ENCODE results near the gene FOXD2. TPM values are rescaled to one million over a fixed set of nuclear protein-coding genes. Genes with fewer than 3 reads are reported as not detected.

The FOXD2 gene
- total RNA-seq, 1 donor, result 0.27 TPM

Other genes with a start within 250 kb of the FOXD2 start
- gene PDZK1IP1, start 248.0 kb upstream of the FOXD2 start, total RNA-seq, result 1.9 TPM
- gene TAL1, start 205.8 kb upstream of the FOXD2 start, total RNA-seq, result 70.6 TPM
- 4.6 TPM for gene STIL, start 123.9 kb upstream of the FOXD2 start, total RNA-seq
- gene CMPK1, start 104.3 kb upstream of the FOXD2 start, total RNA-seq, result 18.9 TPM
- gene FOXE3, start 21.8 kb upstream of the FOXD2 start, total RNA-seq, result not detected

Measured in hematopoietic multipotent progenitor cell (in vitro differentiated cells).